GM21737 (cell line): ENCODE measurements around the gene S1PR4.
"Not testable (repeated sequence)": the region's sequence is repeated elsewhere in the genome, so short reads cannot be mapped to it uniquely, and the experiment has no call there.

Experiments used
- ATAC-seq: cut with Tn5 transposase; IDR thresholded peaks from one replicate; pipeline ENCODE4 v1.9.1; 2021; ENCODE audit warnings: mild to moderate bottlenecking, moderate library complexity; ENCODE audit not compliant: unreplicated experiment

The S1PR4 gene

GRCh38 chr19:3192684-3193083, 14.1 kb downstream of the S1PR4 start:
- no peak for ATAC-seq

DNA sequence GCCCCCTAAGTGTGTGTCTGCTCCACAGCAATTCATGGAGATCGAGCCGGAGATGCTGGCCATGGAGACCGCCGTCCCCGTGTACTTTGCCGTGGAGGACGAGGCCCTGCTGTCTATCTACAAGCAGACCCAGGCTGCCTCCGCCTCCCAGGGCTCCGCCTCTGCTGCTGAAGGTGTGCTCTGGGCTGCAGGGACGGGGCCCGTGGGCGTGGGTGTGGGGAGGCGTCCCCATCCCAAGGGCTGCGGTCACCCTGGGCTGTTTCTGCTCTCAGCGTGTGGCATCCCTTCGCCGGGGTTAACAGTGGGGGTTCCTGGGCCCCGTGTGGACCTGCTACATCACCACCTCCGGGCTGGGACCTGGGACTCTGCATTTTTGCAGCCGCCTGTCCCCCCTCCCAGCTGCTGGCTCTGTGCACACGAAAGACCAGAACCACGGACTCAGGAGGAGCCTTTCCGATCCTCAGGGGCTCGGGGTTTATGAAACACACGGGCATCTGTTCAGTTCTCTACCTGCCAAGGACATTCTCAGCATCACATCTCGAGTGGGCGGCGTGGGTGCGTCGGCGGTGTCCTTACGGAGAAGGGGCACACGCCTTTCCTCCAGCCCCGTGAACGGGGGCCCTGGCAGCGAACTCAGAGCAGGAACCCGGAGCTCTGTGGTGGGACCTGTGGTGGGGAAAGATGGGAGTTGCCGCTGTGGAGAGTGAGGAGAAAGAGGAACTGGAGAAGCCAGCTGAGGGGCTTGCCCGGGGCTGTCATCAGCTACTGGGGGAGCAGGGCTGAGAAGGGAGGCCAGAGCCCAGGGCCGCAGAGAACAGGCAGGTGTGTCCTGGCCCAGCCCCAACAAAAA, 14.9 kb downstream of the S1PR4 start:
- ATAC-seq = no peak

DNA sequence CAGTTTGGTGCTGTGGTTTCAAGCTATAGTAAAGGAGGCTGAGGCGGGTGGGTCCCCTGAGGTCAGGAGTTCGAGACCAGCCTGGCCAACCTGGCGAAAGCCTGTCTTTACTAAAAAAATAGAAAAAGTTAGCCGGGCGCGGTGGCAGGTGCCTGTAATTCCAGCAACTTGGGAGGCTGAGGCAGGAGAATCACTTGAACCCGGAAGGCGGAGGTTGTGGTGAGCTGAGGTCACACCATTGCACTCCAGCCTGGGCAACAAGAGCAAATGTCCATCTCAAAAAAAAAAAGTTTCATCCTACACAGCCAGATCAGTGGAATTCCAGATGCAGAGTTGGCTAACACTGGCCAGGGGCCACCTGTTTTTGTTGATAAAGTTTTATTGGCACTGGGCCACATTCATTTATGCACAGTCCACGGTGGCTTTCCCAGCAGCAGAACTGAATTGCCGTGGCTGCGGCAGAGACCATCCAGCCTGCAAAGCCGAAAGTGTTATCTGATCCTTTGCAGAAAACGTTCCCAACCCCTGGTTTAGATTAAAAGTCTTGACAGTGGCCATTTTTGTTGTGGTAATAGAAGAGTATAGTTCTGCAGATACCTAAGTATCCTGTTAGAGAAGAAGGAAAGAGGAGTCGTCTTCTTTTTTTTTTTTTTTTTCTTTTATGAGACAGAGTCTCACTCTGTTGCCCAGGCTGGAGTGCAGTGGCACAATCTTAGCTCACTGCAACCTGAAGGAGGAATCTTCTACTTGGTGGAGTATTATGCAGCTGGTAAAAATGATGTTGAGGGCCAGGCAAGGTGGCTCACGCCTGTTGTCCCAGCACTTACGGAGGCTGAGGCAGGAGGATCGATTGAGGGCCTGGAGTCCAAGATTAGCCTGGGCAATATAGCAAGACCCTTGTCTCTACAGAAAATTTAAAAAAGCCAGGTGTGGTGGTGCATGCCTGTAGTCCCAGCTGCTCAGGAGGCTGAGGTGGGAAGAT, 15.8 kb downstream of the S1PR4 start:
- no peak for ATAC-seq

- no peak for ATAC-seq
Measured at GRCh38 chr19:3196064-3196932, 17.7 kb downstream of the S1PR4 start.

- ATAC-seq = no peak
Measured at GRCh38 chr19:3196933-3197205, 18.3 kb downstream of the S1PR4 start.

DNA sequence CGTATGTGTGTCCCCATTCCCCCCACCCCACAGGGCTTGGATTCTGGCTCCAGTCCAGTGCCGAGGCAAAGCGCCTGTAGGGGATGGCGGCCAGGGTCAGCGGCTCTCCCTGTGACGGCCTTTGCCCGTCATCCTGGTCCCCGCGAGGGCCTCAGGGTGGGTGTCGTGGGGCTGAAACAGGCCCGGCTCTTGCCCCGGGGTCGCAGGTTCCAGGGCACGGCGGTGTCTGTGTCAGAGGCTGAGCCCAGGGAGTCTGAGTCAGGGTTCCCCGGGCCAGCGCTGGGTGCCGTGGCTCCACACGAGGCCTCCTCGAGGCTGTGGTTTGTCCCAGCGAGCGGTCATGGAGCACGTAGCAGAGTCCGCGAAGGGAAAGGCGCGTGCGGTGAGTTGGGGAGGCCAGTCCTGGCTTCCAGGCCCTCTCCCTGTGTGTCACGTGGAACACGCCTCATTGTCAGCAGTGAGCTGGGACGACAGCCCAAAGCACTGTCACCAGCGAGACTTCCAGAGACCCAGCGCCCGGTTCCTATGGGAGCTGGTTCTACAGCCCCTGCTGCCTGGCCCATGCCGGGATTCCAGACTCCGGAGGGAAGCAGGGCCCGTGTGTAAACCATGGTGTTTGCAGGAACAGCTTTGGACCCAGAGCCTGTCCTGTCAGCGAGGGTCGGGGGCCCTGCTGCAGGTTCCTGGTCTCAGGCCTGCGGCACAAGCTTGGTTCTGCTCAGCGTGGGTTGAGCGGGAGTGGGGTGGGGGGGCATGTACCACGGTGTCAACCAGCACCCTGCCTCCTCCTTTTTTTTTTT, 20.5 kb downstream of the S1PR4 start:
- no peak for ATAC-seq

- ATAC-seq = no peak
Measured at GRCh38 chr19:3201072-3201700, 22.6 kb downstream of the S1PR4 start.

DNA sequence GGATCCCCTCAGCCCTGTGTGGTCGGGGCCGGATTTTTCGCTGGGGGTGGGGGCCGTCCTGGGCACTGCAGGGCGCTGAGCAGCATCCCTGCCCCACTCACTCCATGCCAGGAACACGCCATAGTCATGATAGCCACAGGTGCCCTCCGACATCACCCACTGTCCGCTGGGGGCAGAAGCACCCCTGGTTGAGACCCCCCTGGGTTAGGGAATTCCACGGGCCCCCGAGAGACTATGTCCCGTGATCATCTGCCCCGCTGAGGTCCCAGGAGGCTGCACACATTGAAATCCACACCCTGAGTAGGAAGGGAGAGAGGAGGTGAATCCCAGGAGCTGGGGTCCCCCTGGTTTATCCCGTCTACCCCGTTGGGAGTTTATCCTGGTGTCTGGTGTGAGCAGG, 23.3 kb downstream of the S1PR4 start:
- no peak for ATAC-seq

GRCh38 chr19:3202346-3202745, 23.8 kb downstream of the S1PR4 start:
- no peak for ATAC-seq

DNA sequence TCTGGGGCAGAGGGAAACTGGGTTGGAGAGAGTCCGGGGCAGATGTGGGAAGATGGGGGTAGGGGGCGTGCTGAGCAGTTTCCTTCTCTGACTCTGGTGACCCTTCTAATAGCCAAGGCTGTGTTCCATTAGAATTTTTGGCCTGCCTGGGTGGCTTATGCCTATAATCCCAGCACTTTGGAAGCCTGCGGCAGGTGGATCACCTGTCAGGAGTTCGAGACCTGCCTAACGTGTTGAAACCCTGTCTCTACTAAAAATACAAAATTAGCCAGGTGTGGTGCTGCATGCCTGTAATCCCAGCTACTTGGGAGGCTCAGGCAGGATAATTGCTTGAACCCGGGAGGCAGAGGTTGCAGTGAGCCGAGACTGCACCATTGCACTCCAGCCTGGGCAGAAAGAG, 24.3 kb downstream of the S1PR4 start:
- ATAC-seq = not testable (repeated sequence)

- ATAC-seq = no peak
Measured at GRCh38 chr19:3203805-3204645, 25.5 kb downstream of the S1PR4 start.

DNA sequence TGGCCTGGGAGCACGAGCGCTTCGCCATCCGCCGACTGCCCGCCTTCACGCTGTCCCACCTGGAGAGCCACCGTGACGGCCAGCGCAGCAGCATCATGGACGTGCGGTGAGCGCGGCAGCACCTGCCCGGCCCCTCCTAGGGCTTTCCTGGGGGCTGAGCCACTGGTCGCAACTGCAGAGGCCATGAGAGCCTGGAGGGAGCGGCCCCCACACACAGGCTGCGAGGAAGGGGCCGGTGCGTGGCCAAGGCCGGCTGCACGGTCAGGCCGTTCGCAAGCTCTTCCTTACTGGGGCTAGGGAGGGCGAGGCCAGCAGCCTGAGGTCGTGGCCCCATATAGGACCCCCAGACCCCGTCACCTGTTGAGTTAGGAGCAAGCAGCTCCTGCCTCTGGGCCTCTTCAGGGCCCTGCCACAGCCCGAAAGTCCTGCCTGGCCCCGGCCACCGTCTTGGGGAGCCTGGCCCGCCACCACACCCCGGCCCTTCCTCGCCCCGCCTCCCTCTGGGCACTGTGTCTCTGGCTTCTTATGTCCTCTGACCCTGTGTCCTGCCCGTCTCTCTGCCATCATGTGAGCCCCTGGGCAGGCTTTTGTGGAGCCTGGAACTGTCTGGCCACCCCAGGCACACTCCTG, 26.2 kb downstream of the S1PR4 start:
- ATAC-seq = no peak

DNA sequence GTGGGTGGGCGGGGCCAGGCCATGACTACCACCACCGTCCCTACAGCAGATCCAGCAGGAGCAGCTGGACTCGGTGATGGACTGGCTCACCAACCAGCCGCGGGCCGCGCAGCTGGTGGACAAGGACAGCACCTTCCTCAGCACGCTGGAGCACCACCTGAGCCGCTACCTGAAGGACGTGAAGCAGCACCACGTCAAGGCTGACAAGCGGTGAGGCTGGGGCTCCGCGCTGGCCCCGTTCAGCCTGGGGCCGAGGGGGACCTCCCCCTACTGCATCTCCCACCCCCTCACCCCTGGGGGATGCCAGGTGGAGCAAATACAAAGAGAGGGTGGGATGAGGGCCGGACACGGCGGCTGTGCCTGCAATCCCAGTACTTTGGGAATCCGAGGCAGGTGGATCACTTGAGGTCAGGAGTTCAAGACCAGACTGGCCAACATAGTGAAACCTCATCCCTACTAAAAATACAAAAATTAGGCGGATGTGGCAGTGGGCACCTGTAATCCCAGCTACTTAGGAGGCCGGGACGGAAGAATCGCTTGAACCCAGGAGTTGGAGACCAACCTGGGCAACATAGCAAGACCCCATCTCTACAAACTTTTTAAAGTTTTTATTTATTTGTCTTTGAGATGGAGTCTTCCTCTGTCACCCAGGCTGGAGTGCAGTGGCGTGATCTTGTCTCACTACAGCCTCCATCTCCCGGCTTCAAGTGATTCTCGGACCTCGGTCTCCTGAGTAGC, 27.8 kb downstream of the S1PR4 start:
- no peak for ATAC-seq

DNA sequence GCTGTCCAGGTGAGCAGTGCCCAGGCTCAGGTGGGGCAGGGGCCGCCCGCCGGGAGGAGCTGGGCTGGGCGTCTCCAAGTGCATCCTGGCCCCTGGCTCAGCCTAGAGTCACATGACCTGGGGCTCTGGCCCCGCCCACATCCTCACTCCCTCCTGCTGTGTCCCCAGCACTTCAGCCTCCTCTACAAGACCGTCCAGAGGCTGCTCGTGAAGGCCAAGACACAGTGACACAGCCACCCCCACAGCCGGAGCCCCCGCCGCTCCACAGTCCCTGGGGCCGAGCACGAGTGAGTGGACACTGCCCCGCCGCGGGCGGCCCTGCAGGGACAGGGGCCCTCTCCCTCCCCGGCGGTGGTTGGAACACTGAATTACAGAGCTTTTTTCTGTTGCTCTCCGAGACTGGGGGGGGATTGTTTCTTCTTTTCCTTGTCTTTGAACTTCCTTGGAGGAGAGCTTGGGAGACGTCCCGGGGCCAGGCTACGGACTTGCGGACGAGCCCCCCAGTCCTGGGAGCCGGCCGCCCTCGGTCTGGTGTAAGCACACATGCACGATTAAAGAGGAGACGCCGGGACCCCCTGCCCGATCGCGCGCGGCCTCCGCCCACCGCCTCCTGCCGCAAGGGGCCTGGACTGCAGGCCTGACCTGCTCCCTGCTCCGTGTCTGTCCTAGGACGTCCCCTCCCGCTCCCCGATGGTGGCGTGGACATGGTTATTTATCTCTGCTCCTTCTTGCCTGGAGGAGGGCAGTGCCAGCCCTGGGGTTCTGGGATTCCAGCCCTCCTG, 29.1 kb downstream of the S1PR4 start:
- ATAC-seq = no peak

DNA sequence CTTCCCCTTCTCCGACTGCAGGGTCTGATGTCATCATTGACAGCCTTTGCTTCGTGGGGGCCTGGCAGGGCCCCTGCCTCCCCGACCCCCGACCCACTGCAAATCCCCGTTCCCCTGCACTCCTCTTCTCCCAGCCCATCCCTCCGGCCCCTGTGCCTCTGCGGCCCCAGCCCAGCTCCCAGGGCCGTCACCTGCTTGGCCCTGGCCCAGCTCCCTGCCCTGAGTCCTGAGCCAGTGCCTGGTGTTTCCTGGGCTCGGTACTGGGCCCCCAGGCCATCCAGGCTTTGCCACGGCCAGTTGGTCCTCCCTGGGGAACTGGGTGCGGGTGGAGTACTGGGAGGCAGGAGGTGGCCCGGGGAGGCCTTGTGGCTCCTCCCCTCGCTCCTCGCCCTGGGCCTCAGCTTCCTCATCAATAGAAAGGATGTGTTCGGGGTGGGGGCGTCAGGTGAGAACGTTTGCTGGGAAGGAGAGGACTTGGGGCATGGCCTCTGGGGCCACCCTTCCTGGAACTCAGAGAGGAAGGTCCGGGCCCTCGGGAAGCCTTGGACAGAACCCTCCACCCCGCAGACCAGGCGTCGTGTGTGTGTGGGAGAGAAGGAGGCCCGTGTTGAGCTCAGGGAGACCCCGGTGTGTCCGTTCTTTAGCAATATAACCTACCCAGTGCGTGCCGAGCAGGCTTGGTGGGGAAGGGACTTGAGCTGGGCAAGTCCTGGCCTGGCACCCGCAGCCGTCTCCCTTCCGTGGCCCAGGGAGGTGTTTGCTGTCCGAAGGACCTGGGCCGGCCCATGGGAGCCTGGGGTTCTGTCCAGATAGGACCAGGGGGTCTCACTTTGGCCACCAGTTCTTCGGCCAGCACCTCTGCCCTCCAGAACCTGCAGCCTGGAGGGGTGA, 30.0 kb downstream of the S1PR4 start:
- ATAC-seq = no peak
